GM12891 (cell line): ENCODE data around the gene FHDC1.

Experiments used
- DNase-seq: peaks from one replicate; pipeline ENCODE4 v3.0.0; 2011; ENCODE audit warnings: low spot score; ENCODE audit not compliant: insufficient read length
- FAIRE-seq: peaks from 2 replicates; lab custom pipeline; 2011; peaks lifted over from hg19 to GRCh38; lab: Jason Lieb, UNC
- PAX5 ChIP-seq: IDR thresholded peaks from 2 replicates; pipeline ENCODE4 v1.6.1; 2011; ENCODE audit warnings: low read length, moderate library complexity, mild to moderate bottlenecking; ENCODE audit not compliant: insufficient read depth, severe bottlenecking
- POLR2A ChIP-seq: IDR thresholded peaks from 2 replicates; pipeline ENCODE4 v1.6.1; 2011; ENCODE audit warnings: low read depth, low read length, control low read depth
- POLR2AphosphoS5 ChIP-seq: IDR thresholded peaks from 2 replicates; pipeline ENCODE4 v1.6.1; 2011; ENCODE audit warnings: low read depth, low read length, control low read depth
- POU2F2 ChIP-seq: IDR thresholded peaks from 2 replicates; pipeline ENCODE4 v1.6.1; 2011; ENCODE audit warnings: low read depth, mild to moderate bottlenecking, control low read depth, low read length, moderate library complexity
- SPI1 ChIP-seq: IDR thresholded peaks from 2 replicates; pipeline ENCODE4 v1.6.1; 2011; ENCODE audit warnings: low read depth, low read length, control low read depth
- TAF1 ChIP-seq: IDR thresholded peaks from 2 replicates; pipeline ENCODE4 v1.6.1; 2011; ENCODE audit warnings: low read depth, low read length, control low read depth

Gene FHDC1

GRCh38 chr4:153013202-153013977, 77.3 kb downstream of the FHDC1 start:
- FAIRE-seq = no peak
- TF ChIP-seq TAF1 (no peak), POLR2AphosphoS5 (no peak), SPI1 (no peak), POLR2A (no peak), PAX5 (no peak), POU2F2 (no peak)
- DNase-seq = no peak

- DNase-seq (no peak), FAIRE-seq (no peak)
- TF ChIP-seq SPI1 = no peak
- TF ChIP-seq POLR2AphosphoS5 = no peak
- no peak for TF ChIP-seq TAF1
- no peak for TF ChIP-seq PAX5
- no peak for TF ChIP-seq POU2F2
- TF ChIP-seq POLR2A = no peak
These were observed 78.3 kb downstream of the FHDC1 start for GRCh38 chr4:153014460-153014859.

GRCh38 chr4:153016592-153016991, 80.5 kb downstream of the FHDC1 start:
- no peak for DNase-seq
- TF ChIP-seq PAX5 (no peak), POU2F2 (no peak), POLR2AphosphoS5 (no peak), TAF1 (no peak), SPI1 (no peak), POLR2A (no peak)
- FAIRE-seq = no peak

- no peak for DNase-seq
- TF ChIP-seq POU2F2 = no peak
- no peak for TF ChIP-seq POLR2AphosphoS5
- TF ChIP-seq POLR2A = no peak
- no peak for TF ChIP-seq TAF1
- no peak for TF ChIP-seq PAX5
- no peak for TF ChIP-seq SPI1
- FAIRE-seq = no peak
These were observed 81.9 kb downstream of the FHDC1 start for GRCh38 chr4:153018031-153018430.

- FAIRE-seq = no peak
- no peak for DNase-seq
- TF ChIP-seq POLR2AphosphoS5 = no peak
- TF ChIP-seq POU2F2 = no peak
- no peak for TF ChIP-seq POLR2A
- TF ChIP-seq SPI1 = no peak
- TF ChIP-seq PAX5 = no peak
- TF ChIP-seq TAF1 = no peak
These were observed 82.6 kb downstream of the FHDC1 start for GRCh38 chr4:153018684-153019083.

GRCh38 chr4:153019906-153020305, 83.8 kb downstream of the FHDC1 start:
- no peak for DNase-seq
- FAIRE-seq = no peak
- TF ChIP-seq SPI1 (no peak), TAF1 (no peak), POLR2A (no peak), PAX5 (no peak), POLR2AphosphoS5 (no peak), POU2F2 (no peak)

GRCh38 chr4:153020457-153020856, 84.3 kb downstream of the FHDC1 start:
- no peak for TF ChIP-seq TAF1
- TF ChIP-seq POLR2AphosphoS5 = no peak
- no peak for TF ChIP-seq PAX5
- no peak for TF ChIP-seq SPI1
- TF ChIP-seq POLR2A = no peak
- no peak for TF ChIP-seq POU2F2
- FAIRE-seq = no peak
- no peak for DNase-seq

DNA sequence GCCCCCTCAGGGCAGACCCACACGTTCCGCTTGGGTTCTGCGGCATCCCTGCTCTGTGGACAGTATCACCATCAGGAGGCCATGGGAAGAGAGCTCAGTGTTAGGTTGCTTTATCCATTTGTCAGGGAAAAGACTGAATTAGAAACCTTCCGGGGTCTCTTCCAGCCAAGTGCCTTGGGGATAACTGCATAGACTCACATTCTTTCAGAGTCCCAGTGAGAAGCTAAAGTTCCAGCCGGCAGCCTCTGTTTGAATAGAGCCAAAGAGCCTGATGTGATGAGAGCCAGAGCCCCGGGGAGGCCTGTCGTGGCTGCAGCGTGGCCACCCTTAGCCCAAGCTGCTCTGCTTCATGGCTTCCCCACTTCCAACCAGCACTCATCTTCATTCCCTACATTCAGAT, 85.2 kb downstream of the FHDC1 start:
- no peak for DNase-seq
- TF ChIP-seq POLR2AphosphoS5 (no peak), PAX5 (no peak), POLR2A (no peak), TAF1 (no peak), SPI1 (no peak), POU2F2 (no peak)
- no peak for FAIRE-seq

GRCh38 chr4:153022241-153022715, 86.2 kb downstream of the FHDC1 start:
- DNase-seq = no peak
- TF ChIP-seq SPI1 (no peak), POU2F2 (no peak), POLR2A (no peak), POLR2AphosphoS5 (no peak), PAX5 (no peak), TAF1 (no peak)
- FAIRE-seq = no peak

DNA sequence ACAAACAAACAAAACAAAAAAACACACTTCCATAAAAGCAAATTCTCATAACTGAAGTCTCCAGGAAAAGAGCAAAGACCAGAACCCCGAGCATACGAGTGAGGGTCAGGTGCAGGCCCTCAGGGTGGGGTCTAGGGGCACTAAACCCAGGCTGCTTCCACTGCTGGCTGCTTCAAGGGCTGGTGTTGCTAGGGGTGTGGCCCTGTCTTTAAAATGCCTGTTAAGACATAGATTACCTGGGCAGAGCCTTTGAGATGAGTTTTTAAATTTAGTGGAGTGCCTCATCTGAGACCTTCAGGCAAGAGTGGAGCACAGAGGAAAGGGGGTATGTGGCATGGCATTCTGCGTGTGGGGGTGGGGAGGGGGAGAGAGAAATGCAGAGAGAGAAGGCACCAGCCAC, 87.0 kb downstream of the FHDC1 start:
- TF ChIP-seq TAF1 = no peak
- TF ChIP-seq PAX5 = no peak
- no peak for TF ChIP-seq SPI1
- TF ChIP-seq POU2F2 = no peak
- no peak for TF ChIP-seq POLR2A
- TF ChIP-seq POLR2AphosphoS5 = no peak
- no peak for DNase-seq
- FAIRE-seq = no peak
